ENCODE data around the gene PARP12.

DNA sequence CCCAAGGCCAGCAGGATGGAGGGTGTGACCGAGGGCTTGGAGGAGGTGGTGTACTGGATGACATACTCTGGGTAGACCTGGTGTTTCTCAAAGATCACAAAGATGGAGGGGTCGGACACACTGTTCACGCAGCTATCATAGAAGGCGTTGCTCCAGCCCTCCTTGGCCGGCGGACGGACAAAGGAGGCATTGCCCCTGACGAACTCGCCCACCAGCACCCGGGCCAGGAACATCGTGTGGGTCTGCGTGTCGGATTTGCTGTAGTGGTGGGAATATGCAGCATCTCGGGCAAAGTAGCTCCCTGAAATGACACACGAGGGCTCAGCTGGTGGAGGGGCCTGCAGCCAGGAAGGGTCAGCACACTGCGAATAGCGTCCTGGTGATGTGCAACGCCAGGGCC, 38.2 kb downstream of the PARP12 start:
- TF ChIP-seq POLR2AphosphoS5 (IDR thresholded peaks at IDR 0.05) = peak in 2 of 3 donors; percentile 39 to 78
- TF ChIP-seq CTCF (IDR thresholded peaks at IDR 0.05 in 8 of 11, conservative IDR thresholded peaks at IDR 0.05 in 3 of 11) = no peak
- no peak for TF ChIP-seq POLR2A (IDR thresholded peaks at IDR 0.05)
